Measurements from ENCODE around the gene TRPM1.
A peak's percentile ranks its signal among the peaks of the same experiment; 100 is the strongest.

TRPM1 gene

DNA sequence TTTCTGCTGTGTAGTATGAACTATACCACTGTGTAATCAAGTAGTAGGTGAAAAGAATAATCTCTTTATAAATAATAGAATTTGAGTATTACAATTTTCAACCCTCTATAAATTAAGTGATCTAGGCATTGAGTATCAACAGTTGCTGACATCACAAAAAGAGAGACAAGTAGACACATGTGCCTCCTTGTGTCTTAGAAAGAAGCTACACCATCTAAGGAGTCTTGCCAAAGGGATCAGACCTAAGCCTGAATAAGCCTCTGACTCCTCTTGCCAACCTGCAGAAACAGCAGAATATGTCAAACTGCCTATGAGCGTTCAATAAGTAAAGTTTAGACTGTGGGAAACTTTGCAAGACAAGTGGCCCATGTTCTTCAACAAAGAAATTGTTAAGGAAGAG lies 104.3 kb downstream of the TRPM1 start:
- Histone ChIP-seq H3K4me1 (ENCODE audit: control insufficient read depth, insufficient read depth, low read length) (no peaks in the 10 kb centered on the region), H3K36me3 (ENCODE audit: control insufficient read depth in 2 of 2, insufficient read depth in 1 of 2, low read length in 2 of 2) (no peaks in the 10 kb centered on the region), H3K9me3 (ENCODE audit: control insufficient read depth, insufficient read depth, low read depth, low read length) (no peaks in the 10 kb centered on the region), H3K4me3 (ENCODE audit: low read depth, low read length) (no peak overlapping the region), H3K27ac (ENCODE audit: extremely low read depth, low read depth, low read length) (no peak overlapping the region)
- TF ChIP-seq KLF9 (tag by site-specific recombination; IDR thresholded peaks at IDR 0.05; ENCODE audit: low read depth), result no peak
- POLR2A ChIA-PET, result no interaction called here
- CTCF ChIA-PET, result interaction anchor here (0.7 kb wide), 1 partner anchor 216 kb away, joined by 5 read pairs; no protein-coding TSS in a partner anchor

DNA sequence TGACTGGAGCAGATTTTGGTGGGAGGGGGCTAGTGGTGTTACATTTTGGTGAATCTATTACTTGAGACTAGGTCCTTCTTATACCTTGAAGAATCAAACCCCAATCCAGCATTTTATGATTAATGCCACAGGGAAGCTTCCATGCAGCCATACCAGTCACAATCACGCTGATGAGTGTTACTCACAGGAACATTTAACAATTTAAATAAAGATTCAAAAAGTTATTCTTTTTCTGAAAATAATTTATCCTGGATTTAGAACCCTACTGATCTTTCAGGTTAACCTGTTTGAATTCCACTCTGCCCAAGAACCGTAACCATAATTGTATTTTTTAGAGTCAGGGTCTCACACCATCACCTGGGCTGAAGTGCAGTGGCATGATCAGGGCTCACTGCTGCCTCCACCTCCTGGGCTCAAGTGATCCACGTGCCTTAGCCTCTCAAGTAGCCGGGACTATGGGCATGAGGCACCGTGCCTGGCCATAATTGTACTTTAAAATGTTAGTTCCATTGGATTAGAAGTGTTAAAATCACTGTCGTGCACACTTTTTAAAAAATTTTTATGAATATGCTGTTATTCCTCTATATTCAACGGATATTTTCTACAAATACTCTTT lies 109.2 kb downstream of the TRPM1 start:
- POLR2A ChIA-PET, result interaction anchor here (1.1 to 1.4 kb wide), 3 partner anchors 47 to 137 kb away, joined by 3 read pairs; no protein-coding TSS in a partner anchor

More for the DNA sequence above, 109.2 kb downstream of the TRPM1 start:
- H3K36me3 ChIP-seq (ENCODE audit: control insufficient read depth in 2 of 2, insufficient read depth in 1 of 2, low read length in 2 of 2), result no peaks in the 10 kb centered on the region
- CTCF ChIA-PET, result interaction anchor here (0.9 kb wide), 1 partner anchor 137 kb away, joined by 4 read pairs; no protein-coding TSS in a partner anchor
- H3K4me1 ChIP-seq (ENCODE audit: control insufficient read depth, insufficient read depth, low read length), result no peaks in the 10 kb centered on the region; the same call in 1 of the 2 replicates
- H3K9me3 ChIP-seq (ENCODE audit: control insufficient read depth, insufficient read depth, low read depth, low read length), result no peaks in the 10 kb centered on the region
- TF ChIP-seq ZNF335 (tag by site-specific recombination; conservative IDR thresholded peaks at IDR 0.05) (peak; percentile 41), TSHZ1 (tag by site-specific recombination; IDR thresholded peaks at IDR 0.05; ENCODE audit: borderline replicate concordance) (no peak), OVOL3 (tag by site-specific recombination; IDR thresholded peaks at IDR 0.05) (no peak), ZFP41 (tag by site-specific recombination; IDR thresholded peaks at IDR 0.05; ENCODE audit: borderline replicate concordance) (no peak), HOXA7 (CRISPR knock-in tag; IDR thresholded peaks at IDR 0.05; ENCODE audit: borderline replicate concordance) (no peak), ZBTB20 (tag by site-specific recombination; IDR thresholded peaks at IDR 0.05) (0 out of 2 replicates have a peak, but pooled peaks have one; percentile 48), GLI2 (tag by site-specific recombination; IDR thresholded peaks at IDR 0.05; ENCODE audit: borderline replicate concordance, low read depth) (no peak), ZBTB17 (tag by site-specific recombination; IDR thresholded peaks at IDR 0.05) (peak; percentile 55), SALL2 (tag by site-specific recombination; IDR thresholded peaks at IDR 0.05; ENCODE audit: borderline replicate concordance) (no peak), ZNF561 (tag by site-specific recombination; IDR thresholded peaks at IDR 0.05; ENCODE audit: borderline replicate concordance) (no peak)
- TF ChIP-seq, protein P1, sequence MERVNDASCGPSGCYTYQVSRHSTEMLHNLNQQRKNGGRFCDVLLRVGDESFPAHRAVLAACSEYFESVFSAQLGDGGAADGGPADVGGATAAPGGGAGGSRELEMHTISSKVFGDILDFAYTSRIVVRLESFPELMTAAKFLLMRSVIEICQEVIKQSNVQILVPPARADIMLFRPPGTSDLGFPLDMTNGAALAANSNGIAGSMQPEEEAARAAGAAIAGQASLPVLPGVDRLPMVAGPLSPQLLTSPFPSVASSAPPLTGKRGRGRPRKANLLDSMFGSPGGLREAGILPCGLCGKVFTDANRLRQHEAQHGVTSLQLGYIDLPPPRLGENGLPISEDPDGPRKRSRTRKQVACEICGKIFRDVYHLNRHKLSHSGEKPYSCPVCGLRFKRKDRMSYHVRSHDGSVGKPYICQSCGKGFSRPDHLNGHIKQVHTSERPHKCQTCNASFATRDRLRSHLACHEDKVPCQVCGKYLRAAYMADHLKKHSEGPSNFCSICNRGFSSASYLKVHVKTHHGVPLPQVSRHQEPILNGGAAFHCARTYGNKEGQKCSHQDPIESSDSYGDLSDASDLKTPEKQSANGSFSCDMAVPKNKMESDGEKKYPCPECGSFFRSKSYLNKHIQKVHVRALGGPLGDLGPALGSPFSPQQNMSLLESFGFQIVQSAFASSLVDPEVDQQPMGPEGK (tag by site-specific recombination; IDR thresholded peaks at IDR 0.05), result no peak
- TF ChIP-seq, protein P2, sequence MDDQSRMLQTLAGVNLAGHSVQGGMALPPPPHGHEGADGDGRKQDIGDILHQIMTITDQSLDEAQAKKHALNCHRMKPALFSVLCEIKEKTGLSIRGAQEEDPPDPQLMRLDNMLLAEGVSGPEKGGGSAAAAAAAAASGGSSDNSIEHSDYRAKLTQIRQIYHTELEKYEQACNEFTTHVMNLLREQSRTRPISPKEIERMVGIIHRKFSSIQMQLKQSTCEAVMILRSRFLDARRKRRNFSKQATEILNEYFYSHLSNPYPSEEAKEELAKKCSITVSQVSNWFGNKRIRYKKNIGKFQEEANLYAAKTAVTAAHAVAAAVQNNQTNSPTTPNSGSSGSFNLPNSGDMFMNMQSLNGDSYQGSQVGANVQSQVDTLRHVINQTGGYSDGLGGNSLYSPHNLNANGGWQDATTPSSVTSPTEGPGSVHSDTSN (CRISPR knock-in tag; IDR thresholded peaks at IDR 0.05), result no peak
- H3K27ac ChIP-seq (ENCODE audit: extremely low read depth, low read depth, low read length), result peak overlapping the region; percentile 91
- H3K4me3 ChIP-seq (ENCODE audit: low read depth, low read length), result peak overlapping the region; percentile 80
